CD14-positive monocyte (primary cell): Measurements from ENCODE around the gene PMP22. TPM values are rescaled to one million over a fixed set of nuclear protein-coding genes. Genes with fewer than 3 reads are reported as not detected.

Source experiments
- DNase-seq, 3 donors: peaks; one replicate each; pipeline ENCODE4 v3.0.0-alpha.2; 2011 to 2022
- H2AFZ ChIP-seq: 2 replicates; pipeline ENCODE4 v1.6.0; 2012; ENCODE audit warnings: mild to moderate bottlenecking, low read depth, low read length, inconsistent platforms; ENCODE audit not compliant: insufficient read depth, poor library complexity, severe bottlenecking
- H3K27ac ChIP-seq, 2 donors: 1 replicate in 1 of 2; 2 replicates in 1 of 2; pipeline ENCODE4 v1.5.1; 2012 to 2013; ENCODE audit warnings: low read length in 2 of 2, control low read depth in 1 of 2, inconsistent platforms in 1 of 2, low read depth in 1 of 2, mild to moderate bottlenecking in 1 of 2
- H3K27me3 ChIP-seq, 2 donors: one replicate each; pipeline versions ENCODE4 v1.6.0 to v1.6.1; 2011 to 2013; ENCODE audit warnings: low read length in 2 of 2; ENCODE audit not compliant: control insufficient read depth in 2 of 2, insufficient read depth in 2 of 2
- H3K36me3 ChIP-seq, 2 donors: replicated peaks in 1 of 2; 1 replicate in 1 of 2; 2 replicates in 1 of 2; pipeline versions ENCODE4 v1.5.1 to v1.6.1; 2012 to 2013; ENCODE audit warnings: low read length in 2 of 2, control low read depth in 1 of 2, inconsistent platforms in 1 of 2, mild to moderate bottlenecking in 1 of 2; ENCODE audit not compliant: insufficient read depth in 2 of 2, control insufficient read depth in 1 of 2
- H3K4me1 ChIP-seq, 2 donors: 1 replicate in 1 of 2; 2 replicates in 1 of 2; pipeline versions ENCODE4 v1.5.1 to v1.6.1; 2012 to 2013; ENCODE audit warnings: low read length in 2 of 2, control low read depth in 1 of 2, inconsistent platforms in 1 of 2, mild to moderate bottlenecking in 1 of 2, moderate library complexity in 1 of 2; ENCODE audit not compliant: insufficient read depth in 2 of 2, control insufficient read depth in 1 of 2
- H3K4me2 ChIP-seq: replicated peaks from 2 replicates; pipeline ENCODE3; 2012; ENCODE audit warnings: low read length, moderate library complexity, mild to moderate bottlenecking; ENCODE audit not compliant: poor library complexity, severe bottlenecking; ENCODE audit errors: extremely low read depth
- H3K4me3 ChIP-seq, 3 experiments: fragments of 200-600 bp in 1 of 3; sonication (generic) in 1 of 3; replicated peaks in 1 of 3; 1 replicate in 2 of 3; 2 replicates in 1 of 3; pipeline ENCODE4 v1.5.1; 2011 to 2013; ENCODE audit warnings: low read length in 3 of 3, mild to moderate bottlenecking in 3 of 3, control low read depth in 2 of 3, low read depth in 2 of 3, inconsistent platforms in 1 of 3, moderate library complexity in 1 of 3
- H3K79me2 ChIP-seq: 2 replicates; pipeline ENCODE4 v1.6.0; 2012; ENCODE audit warnings: mild to moderate bottlenecking, control low read depth, inconsistent platforms, low read length, moderate library complexity; ENCODE audit not compliant: insufficient read depth
- H3K9ac ChIP-seq: 2 replicates; pipeline ENCODE4 v1.6.0; 2017; ENCODE audit warnings: low read length, mild to moderate bottlenecking; ENCODE audit not compliant: insufficient read depth, poor library complexity, severe bottlenecking
- H3K9me3 ChIP-seq, 2 donors: replicated peaks in 1 of 2; 1 replicate in 1 of 2; 2 replicates in 1 of 2; pipeline versions ENCODE4 v1.5.1 to v1.6.1; 2012 to 2013; ENCODE audit warnings: low read length in 2 of 2, control low read depth in 1 of 2; ENCODE audit not compliant: control insufficient read depth in 1 of 2, insufficient read depth in 1 of 2
- H4K20me1 ChIP-seq: 2 replicates; pipeline ENCODE4 v1.6.0; 2012; ENCODE audit warnings: mild to moderate bottlenecking, low read length, control low read depth, moderate library complexity; ENCODE audit not compliant: insufficient read depth
- H3K27ac Mint-ChIP-seq, 7 donors: one replicate each; pipeline ENCODE4 v1.8.0; 2020; ENCODE audit warnings: mild to moderate bottlenecking in 7 of 7, mixed read lengths in 7 of 7, moderate library complexity in 6 of 7, inconsistent platforms in 2 of 7
- H3K27me3 Mint-ChIP-seq, 3 donors: one replicate each; pipeline ENCODE4 v1.8.0; 2021 to 2022; ENCODE audit warnings: low read depth in 3 of 3, mild to moderate bottlenecking in 3 of 3, mixed read lengths in 3 of 3, moderate library complexity in 3 of 3, inconsistent platforms in 1 of 3
- H3K36me3 Mint-ChIP-seq, 2 donors: one replicate each; pipeline ENCODE4 v1.8.0; 2020; ENCODE audit warnings: mixed read lengths in 2 of 2, inconsistent platforms in 1 of 2, mild to moderate bottlenecking in 1 of 2
- H3K4me1 Mint-ChIP-seq: one replicate; pipeline ENCODE4 v1.8.0; 2020; ENCODE audit warnings: mild to moderate bottlenecking, mixed read lengths
- H3K4me3 Mint-ChIP-seq, 2 donors: one replicate each; pipeline ENCODE4 v1.8.0; 2020; ENCODE audit warnings: mild to moderate bottlenecking in 2 of 2, mixed read lengths in 2 of 2, moderate library complexity in 1 of 2
- H3K9me3 Mint-ChIP-seq, 7 donors: one replicate each; pipeline ENCODE4 v1.8.0; 2020 to 2022; ENCODE audit warnings: mixed read lengths in 7 of 7, mild to moderate bottlenecking in 6 of 7, moderate library complexity in 6 of 7, inconsistent platforms in 2 of 7
- WGBS: methylation state at CpG from one replicate; pipeline ENCODE4 v1.1.5; 2013; ENCODE audit warnings: missing lambda C conversion rate; ENCODE audit not compliant: insufficient coverage; 5-methylcytosine and 5-hydroxymethylcytosine counted together
- intact Hi-C, 2 donors: fragments of 100-400 bp; cut with micrococcal nuclease; formaldehyde crosslinking; loops; one replicate each; pipeline versions ENCODE4 v1.15.0 to v1.15.1; 2023
- polyA plus RNA-seq, 3 donors: library from polyadenylated mRNA; depleted of rRNA in 1 of 3; unstranded in 2 of 3; stranded (reverse) in 1 of 3; fragments of 300-500 nt in 2 of 3; fragments of >200 nt in 1 of 3; fragmentation: Illumina TruSeq in 2 of 3; gene quantifications; 1 replicate in 2 of 3; 2 replicates in 1 of 3; pipeline ENCODE4 v1.2.3, GENCODE V29; 2012 to 2021
- TF ChIP-seq, protein P1 (sequence below): fragments of 200-600 bp; IDR thresholded peaks from one replicate; pipeline ENCODE4 v1.8.0; 2022; ENCODE audit warnings: antibody characterized with exemption, mild to moderate bottlenecking

The PMP22 gene
- polyA plus RNA-seq, 3 donors, result 1.2 to 3.9 (median 1.3) TPM

- no peak overlapping the region for H2AFZ ChIP-seq
- H3K4me1 ChIP-seq, result peaks cover 23 to 25% of the 10 kb centered on the region in 2 donors
- no peaks in the 10 kb centered on the region for H3K36me3 ChIP-seq
- TF ChIP-seq, protein P1, sequence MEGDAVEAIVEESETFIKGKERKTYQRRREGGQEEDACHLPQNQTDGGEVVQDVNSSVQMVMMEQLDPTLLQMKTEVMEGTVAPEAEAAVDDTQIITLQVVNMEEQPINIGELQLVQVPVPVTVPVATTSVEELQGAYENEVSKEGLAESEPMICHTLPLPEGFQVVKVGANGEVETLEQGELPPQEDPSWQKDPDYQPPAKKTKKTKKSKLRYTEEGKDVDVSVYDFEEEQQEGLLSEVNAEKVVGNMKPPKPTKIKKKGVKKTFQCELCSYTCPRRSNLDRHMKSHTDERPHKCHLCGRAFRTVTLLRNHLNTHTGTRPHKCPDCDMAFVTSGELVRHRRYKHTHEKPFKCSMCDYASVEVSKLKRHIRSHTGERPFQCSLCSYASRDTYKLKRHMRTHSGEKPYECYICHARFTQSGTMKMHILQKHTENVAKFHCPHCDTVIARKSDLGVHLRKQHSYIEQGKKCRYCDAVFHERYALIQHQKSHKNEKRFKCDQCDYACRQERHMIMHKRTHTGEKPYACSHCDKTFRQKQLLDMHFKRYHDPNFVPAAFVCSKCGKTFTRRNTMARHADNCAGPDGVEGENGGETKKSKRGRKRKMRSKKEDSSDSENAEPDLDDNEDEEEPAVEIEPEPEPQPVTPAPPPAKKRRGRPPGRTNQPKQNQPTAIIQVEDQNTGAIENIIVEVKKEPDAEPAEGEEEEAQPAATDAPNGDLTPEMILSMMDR, result no peak
- no peak overlapping the region for H3K4me2 ChIP-seq
- no peak overlapping the region for H3K4me3 Mint-ChIP-seq
- no peaks in the 10 kb centered on the region for H3K79me2 ChIP-seq
- H3K9ac ChIP-seq, result no peak overlapping the region
- H3K27me3 ChIP-seq, result no peaks in the 10 kb centered on the region
- H3K27ac Mint-ChIP-seq, result no peak overlapping the region
- no peak for DNase-seq
- H3K27ac ChIP-seq, result no peak overlapping the region
- H3K4me3 ChIP-seq, result no peak overlapping the region
- H3K36me3 Mint-ChIP-seq, result no peaks in the 10 kb centered on the region
- H3K9me3 ChIP-seq, result no peaks in the 10 kb centered on the region
- intact Hi-C loops, result no loop called here
- peaks cover 3 to 5% (median 3%) of the 10 kb centered on the region in 3 donors for H3K27me3 Mint-ChIP-seq
- H3K9me3 Mint-ChIP-seq, result no peaks in the 10 kb centered on the region
- no peaks in the 10 kb centered on the region for H4K20me1 ChIP-seq
- H3K4me1 Mint-ChIP-seq, result peaks cover 20% of the 10 kb centered on the region
- WGBS, result no CpG with 5 or more reads among the region's 3 CpGs
Observed at GRCh38 chr17:15232517-15232915, 32.6 kb downstream of the PMP22 start.

DNA sequence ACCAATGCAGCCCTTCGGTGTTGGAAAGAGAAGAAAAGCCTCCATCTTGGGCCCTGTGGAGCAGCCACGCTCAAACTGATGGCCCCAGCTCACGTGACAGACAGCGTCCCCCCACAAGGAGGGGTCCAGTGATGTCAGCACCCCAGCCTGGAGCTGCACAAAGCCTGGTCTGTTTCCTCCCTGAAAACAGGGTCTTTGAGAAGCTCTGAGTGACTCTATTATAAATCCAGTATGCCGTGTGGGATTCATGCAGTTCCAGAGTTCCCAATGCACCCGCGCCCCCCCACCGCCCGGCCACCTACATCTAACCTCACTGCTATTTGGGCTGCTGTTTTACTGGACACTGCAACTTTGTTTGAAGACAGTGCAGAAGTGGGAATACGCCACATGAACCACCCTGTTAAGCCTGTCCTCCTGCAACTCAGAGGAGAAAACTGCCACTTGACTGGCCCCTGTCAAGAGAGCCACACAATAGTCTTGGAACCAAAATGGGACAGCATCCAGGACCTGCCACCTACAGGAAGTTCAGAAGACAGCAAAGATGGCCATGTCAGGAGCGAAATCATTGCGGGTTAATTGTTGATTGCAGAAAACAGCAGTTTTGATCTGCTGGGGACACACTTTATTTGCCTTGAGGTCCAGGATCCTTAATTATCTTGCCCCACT lies 33.1 kb downstream of the PMP22 start:
- no peak overlapping the region for H3K4me2 ChIP-seq
- Mint-ChIP-seq H3K36me3 (no peaks in the 10 kb centered on the region), H3K4me3 (no peak overlapping the region), H3K9me3 (no peaks in the 10 kb centered on the region), H3K27ac (no peak overlapping the region), H3K4me1 (peaks cover 17% of the 10 kb centered on the region), H3K27me3 (peaks cover 3 to 5% (median 3%) of the 10 kb centered on the region in 3 donors)
- WGBS, result 69% methylated on average over 7 of the region's 12 CpGs
- H3K4me1 ChIP-seq, result peaks cover 18 to 19% of the 10 kb centered on the region in 2 donors
- no peaks in the 10 kb centered on the region for H3K27me3 ChIP-seq
- TF ChIP-seq, protein P1, result no peak
- H3K9me3 ChIP-seq, result no peaks in the 10 kb centered on the region
- intact Hi-C loops, result no loop called here
- no peak overlapping the region for H3K9ac ChIP-seq
- H3K79me2 ChIP-seq, result no peaks in the 10 kb centered on the region
- H3K36me3 ChIP-seq, result no peaks in the 10 kb centered on the region
- H4K20me1 ChIP-seq, result no peaks in the 10 kb centered on the region
- H3K4me3 ChIP-seq, result no peak overlapping the region
- no peak overlapping the region for H3K27ac ChIP-seq
- DNase-seq, result no peak
- no peak overlapping the region for H2AFZ ChIP-seq
